ENCODE results near the gene PSMD7.

GRCh38 chr16:74297145-74297665 lies 591 bp downstream of the PSMD7 start:
- TF ChIP-seq POLR2A (IDR thresholded peaks at IDR 0.05; ENCODE audit: low read length) (no peak), GATA1 (IDR thresholded peaks at IDR 0.05; ENCODE audit: low read depth, low read length) (no peak)
